Activated CD8-positive, alpha-beta memory T cell treated with anti-CD3 and anti-CD28 coated beads for 48 hours (primary cell): ENCODE measurements around the gene SPOCK1.

Experiments used
- DNase-seq, 3 experiments: peaks; one replicate each; pipeline ENCODE4 v3.0.0-alpha.2; 2020; ENCODE audit warnings: low read depth in 2 of 3, low spot score in 2 of 3

The SPOCK1 gene

DNA sequence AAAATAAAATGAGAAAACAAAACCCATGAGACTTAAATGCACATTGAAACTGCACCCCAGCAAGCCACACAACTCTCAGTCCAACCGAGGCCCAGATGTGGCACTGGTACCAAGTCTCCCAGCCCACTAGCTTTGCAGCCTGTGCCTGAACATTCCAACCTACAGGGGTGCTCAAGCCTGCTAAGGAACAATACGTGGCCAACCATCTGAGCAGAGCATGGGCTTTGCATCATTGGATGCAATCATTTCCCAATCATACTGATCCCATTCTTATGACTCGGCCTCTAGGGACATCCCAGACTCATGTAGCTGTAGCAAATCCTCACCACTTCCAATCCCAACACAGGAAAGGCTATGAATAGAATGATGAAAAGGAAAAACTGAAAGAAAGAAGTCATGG, 297.2 kb downstream of the SPOCK1 start:
- no peak for DNase-seq

GRCh38 chr5:137200906-137201700, 298.0 kb downstream of the SPOCK1 start:
- DNase-seq, result no peak

DNA sequence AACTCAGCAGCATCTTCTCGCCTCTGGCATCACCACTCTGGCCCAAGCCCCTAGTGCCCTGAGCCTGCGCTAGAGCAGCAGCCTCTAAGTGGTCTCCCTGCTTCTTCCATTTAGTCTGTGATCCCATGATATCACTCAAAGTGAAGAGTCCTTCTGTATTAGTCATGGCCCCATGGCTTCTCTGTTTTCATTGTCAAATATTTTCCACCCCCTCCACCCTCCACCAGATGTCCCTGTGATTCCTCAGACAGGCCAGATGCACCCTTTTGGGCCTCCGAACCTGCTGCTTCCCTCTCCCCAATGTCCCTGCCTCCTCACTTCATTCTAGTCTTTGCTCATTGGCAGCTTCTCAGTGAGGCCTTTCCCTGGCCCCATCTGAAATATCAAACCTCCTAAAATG, 299.2 kb downstream of the SPOCK1 start:
- DNase-seq, result no peak

GRCh38 chr5:137199201-137199600, 299.9 kb downstream of the SPOCK1 start:
- DNase-seq, result no peak

- DNase-seq, result no peak
These were observed 303.6 kb downstream of the SPOCK1 start for GRCh38 chr5:137195483-137195882.

GRCh38 chr5:137194300-137194699, 304.8 kb downstream of the SPOCK1 start:
- DNase-seq, result no peak

GRCh38 chr5:137192293-137192743, 306.8 kb downstream of the SPOCK1 start:
- no peak for DNase-seq

DNA sequence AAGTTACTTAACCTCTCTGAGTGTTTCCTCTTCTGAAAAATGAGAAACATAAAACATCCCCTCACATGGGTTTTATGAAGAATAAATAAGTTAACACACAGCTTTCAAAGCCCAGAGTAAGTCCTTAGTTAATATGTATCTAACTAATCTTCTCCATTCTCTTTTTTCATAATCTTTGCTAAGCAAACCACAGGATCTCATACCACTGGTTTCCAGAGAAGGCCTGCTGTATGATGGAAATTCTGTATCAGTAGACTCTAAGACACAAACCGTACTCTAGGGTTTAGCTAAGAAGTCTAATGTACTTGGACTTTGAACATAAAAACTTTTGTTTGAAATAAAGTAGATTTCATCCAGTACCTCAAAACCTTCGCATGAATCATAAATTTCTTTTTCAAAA, 307.9 kb downstream of the SPOCK1 start:
- no peak for DNase-seq

DNA sequence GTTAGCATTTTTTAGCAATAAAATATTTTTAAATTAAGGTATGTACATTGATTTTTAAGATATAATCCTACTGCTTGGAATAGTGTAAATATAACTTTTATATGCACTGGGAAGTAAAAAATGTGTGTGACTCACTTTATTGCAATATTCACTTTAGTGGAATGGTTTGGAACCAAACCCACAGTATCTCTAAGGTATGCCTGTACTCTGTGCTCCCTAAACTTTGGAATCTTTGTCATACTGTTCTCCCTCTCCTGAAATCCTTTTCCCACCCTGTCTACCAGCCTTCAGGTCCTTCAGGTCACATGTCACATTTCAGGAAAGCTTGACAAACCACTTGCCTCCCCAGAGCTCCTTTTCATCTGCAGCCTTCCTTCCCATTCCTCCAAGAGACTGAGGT, 308.7 kb downstream of the SPOCK1 start:
- no peak for DNase-seq

- DNase-seq, result no peak
These were observed 309.1 kb downstream of the SPOCK1 start for GRCh38 chr5:137190031-137190430.

GRCh38 chr5:137188566-137188965, 310.6 kb downstream of the SPOCK1 start:
- no peak for DNase-seq

DNA sequence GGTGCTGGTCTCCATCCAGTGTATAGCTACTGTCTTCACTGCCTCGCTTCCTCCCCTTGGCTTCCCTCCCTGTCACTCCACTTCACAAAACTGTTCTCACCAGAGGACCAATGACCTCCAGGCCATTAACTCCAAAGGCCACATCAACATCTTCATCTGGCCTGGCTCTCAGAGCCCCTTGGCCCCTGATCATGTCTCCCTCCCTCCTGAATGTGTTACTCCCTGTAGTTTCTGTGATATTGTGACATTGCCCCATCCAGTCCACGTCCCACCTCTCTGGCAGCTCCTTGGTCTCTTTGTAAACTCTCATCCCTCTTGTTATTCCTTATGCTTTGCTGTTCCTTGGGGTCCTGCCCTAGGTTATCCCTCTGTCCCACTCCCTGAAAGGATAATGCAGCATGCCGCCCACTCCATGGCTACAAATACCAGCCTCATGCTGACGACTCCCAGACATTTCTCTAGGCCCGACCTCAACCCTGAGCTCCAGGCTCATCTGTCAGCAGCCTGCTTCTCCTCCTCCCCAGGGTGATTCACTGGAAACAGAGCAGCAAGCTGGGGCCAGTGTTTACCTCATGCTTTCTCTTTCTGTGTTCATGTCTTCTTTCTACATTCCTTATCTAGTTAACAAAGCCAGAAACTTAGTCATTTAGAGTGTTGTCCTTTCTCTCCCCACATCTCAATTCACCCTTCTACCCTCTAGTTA, 312.2 kb downstream of the SPOCK1 start:
- no peak for DNase-seq

GRCh38 chr5:137185193-137185592, 313.9 kb downstream of the SPOCK1 start:
- no peak for DNase-seq

GRCh38 chr5:137184734-137185133, 314.4 kb downstream of the SPOCK1 start:
- no peak for DNase-seq

- DNase-seq, result no peak
These were observed 316.6 kb downstream of the SPOCK1 start for GRCh38 chr5:137182576-137182975.

- no peak for DNase-seq
These were observed 317.5 kb downstream of the SPOCK1 start for GRCh38 chr5:137181667-137182066.

DNA sequence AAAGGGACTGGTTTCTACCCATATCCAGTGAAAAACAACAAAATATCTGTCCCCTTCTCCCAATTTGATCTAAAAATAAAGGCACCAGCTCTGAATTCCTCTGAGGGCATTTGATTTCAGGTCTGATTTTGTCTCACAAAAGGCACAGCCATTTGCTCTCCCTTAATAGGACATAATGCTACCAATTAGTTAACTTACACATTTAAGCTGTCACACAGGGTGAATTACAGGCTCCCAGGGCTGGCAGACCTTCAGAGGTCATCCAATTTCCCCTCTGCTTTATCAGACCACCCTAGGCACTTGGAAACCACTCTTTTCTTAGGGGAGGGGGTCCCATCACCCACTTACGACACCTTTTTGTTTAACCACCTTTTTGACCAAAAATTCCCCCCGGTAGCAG, 319.9 kb downstream of the SPOCK1 start:
- DNase-seq, result no peak

DNA sequence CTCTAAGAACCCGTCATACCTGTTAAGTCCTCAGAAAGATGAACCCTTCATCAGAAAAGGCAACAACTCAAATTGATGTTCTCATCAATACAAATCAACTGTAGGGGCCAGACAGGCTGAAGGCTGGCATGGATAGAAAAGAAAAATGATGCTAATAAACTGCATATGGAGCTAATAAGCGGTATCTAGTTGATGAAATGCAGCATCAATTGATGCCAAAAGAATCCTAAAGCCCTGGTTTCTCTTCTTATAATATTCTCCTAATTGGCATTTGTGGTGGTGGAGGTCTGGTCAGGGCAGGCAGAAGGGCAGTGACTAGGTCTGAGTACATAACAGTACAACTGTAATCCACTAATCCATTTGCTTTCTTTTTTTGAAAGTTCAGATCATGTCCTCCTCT, 322.5 kb downstream of the SPOCK1 start:
- DNase-seq, result no peak

- DNase-seq, result no peak
These were observed 323.0 kb downstream of the SPOCK1 start for GRCh38 chr5:137176126-137176525.

- no peak for DNase-seq
These were observed 324.9 kb downstream of the SPOCK1 start for GRCh38 chr5:137174196-137174595.

DNA sequence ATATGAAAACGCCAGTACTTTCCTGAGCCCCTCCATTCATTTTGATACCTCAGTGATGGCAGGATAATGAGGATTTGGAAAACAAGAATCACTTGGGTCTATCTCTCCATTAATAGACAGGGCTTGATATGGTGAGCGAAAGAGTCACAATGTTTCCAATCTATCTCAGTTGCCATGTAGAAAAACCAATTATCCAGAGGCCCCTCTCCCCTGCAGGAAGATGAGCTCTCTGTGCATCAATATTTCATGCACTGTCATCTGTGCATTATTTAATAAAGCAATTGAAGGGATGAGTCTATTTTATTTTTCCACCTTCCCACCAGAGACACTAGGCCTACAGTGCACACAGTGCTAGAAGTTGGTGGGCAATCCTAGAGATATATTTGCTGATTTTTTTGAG, 326.9 kb downstream of the SPOCK1 start:
- DNase-seq, result no peak

- no peak for DNase-seq
These were observed 331.9 kb downstream of the SPOCK1 start for GRCh38 chr5:137167187-137167586.

DNA sequence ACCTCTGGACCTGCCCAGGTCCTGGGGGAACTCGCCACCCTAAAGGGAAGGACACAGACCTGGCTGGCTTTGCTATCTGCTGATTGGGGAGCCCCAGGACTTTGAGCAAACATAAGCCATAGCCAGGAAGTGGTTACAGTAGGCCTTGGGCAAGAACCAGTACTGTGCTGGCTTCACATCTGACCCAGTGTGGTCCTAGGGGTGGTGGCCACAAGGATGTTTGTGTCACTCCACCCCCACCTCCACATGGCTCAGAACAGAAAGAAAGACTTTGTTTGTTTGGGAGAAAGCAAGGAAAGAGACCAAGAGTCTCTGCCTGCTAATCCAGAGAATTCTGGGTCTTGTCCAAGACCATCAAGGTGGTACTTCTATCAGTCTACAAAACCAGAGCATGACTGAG, 334.2 kb downstream of the SPOCK1 start:
- no peak for DNase-seq
